Fibroblast of the aortic adventitia (primary cell): ENCODE measurements around the gene SFXN5. TPM values are rescaled to one million over a fixed set of nuclear protein-coding genes. Genes with fewer than 3 reads are reported as not detected.

ENCODE experiments used
- DNase-seq: peaks from one replicate; pipeline ENCODE4 v3.0.0-alpha.2; 2010; ENCODE audit warnings: low read depth
- H3K4me3 ChIP-seq: 2 replicates; pipeline ENCODE4 v1.5.1; 2011; ENCODE audit warnings: low read depth, mild to moderate bottlenecking, control low read depth, low read length, moderate library complexity
- total RNA-seq: library from RNA; depleted of rRNA; stranded (reverse); fragments of >200 nt; gene quantifications from 2 replicates; pipeline ENCODE4 v1.2.3, GENCODE V29; 2012; ENCODE audit warnings: low replicate concordance
- TF ChIP-seq, protein P1 (sequence below): IDR thresholded peaks from 2 replicates; pipeline ENCODE4 v1.5.1; 2011; ENCODE audit warnings: mild to moderate bottlenecking, low read length, control low read depth, inconsistent platforms; ENCODE audit not compliant: insufficient read depth

Gene SFXN5
- total RNA-seq, 1 donor = 19.0 TPM

DNA sequence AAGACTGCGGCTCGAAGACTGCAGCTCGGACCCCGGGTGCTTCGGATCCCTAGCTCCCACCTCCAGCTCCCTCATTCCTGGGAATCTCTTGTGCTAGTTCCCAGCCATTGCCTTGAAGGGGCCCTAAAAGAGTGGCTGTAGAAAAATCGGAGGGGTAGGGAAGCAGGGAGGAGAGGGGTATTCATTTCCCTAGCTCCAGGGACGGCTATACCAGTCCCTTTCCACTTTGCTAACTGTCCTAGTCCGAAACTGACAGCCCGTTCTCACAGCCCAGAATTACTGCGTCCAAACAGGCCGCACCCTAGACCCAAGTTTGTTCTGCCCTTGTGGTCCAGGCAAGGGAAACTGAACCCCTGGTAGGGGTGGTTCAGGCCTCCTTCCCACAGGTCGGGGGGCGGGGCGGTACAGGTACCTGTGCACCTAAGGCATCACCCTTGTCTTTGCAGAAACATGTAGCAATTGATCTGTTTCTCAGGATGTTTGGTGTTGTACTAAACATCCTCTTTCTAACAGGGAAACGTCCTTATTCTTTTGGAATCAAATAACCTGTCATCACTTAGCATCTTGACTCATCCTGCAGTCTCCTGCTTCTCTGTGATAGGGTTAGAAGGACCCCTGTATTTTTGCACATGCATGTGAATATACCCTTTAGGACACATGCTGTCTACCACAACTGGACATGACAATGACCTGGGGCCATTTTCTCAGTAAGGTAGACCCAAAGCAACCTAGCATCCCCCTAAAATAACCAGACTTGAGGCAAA is 150.2 kb downstream of the SFXN5 start:
- H3K4me3 ChIP-seq = no peak overlapping the region
- no peak for DNase-seq
- TF ChIP-seq, protein P1, sequence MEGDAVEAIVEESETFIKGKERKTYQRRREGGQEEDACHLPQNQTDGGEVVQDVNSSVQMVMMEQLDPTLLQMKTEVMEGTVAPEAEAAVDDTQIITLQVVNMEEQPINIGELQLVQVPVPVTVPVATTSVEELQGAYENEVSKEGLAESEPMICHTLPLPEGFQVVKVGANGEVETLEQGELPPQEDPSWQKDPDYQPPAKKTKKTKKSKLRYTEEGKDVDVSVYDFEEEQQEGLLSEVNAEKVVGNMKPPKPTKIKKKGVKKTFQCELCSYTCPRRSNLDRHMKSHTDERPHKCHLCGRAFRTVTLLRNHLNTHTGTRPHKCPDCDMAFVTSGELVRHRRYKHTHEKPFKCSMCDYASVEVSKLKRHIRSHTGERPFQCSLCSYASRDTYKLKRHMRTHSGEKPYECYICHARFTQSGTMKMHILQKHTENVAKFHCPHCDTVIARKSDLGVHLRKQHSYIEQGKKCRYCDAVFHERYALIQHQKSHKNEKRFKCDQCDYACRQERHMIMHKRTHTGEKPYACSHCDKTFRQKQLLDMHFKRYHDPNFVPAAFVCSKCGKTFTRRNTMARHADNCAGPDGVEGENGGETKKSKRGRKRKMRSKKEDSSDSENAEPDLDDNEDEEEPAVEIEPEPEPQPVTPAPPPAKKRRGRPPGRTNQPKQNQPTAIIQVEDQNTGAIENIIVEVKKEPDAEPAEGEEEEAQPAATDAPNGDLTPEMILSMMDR = no peak

DNA sequence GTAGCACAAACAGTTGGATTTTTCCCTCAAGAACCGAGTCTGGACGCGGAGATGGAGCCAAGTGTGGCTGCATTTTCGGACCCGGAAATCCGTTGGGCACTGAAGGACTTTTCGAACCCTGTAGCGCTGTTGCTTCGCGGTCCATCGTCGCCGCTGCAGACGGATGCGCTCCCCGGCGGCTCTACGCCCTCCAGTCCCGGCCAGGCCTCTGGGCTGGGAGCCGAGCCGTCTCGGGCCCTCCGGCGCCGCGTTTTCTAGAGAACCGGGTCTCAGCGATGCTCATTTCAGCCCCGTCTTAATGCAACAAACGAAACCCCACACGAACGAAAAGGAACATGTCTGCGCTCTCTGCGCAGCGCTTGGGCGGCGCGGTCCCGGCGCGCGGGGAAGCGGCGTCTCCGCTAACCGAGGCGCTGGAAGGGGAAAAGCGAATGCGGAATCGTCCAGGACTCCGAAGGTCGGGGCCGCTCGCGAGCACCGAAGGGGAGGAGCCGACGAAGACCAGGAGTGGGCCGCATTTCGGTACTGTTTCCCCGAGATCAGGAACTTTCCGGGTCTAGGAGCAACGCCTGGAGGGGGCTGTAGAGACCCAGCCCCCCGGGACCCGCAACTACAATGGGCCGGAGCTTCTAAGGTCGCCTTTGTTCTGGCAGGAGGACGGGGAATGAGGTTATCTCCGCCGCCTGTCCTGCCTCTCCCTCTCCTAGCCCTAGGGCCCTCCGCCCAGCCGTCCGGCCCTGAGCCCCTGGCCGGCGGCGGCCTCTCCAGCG is 151.0 kb downstream of the SFXN5 start:
- TF ChIP-seq, protein P1 = no peak
- H3K4me3 ChIP-seq = peak overlapping the region; percentile 25
- peak; percentile 35 for DNase-seq

DNA sequence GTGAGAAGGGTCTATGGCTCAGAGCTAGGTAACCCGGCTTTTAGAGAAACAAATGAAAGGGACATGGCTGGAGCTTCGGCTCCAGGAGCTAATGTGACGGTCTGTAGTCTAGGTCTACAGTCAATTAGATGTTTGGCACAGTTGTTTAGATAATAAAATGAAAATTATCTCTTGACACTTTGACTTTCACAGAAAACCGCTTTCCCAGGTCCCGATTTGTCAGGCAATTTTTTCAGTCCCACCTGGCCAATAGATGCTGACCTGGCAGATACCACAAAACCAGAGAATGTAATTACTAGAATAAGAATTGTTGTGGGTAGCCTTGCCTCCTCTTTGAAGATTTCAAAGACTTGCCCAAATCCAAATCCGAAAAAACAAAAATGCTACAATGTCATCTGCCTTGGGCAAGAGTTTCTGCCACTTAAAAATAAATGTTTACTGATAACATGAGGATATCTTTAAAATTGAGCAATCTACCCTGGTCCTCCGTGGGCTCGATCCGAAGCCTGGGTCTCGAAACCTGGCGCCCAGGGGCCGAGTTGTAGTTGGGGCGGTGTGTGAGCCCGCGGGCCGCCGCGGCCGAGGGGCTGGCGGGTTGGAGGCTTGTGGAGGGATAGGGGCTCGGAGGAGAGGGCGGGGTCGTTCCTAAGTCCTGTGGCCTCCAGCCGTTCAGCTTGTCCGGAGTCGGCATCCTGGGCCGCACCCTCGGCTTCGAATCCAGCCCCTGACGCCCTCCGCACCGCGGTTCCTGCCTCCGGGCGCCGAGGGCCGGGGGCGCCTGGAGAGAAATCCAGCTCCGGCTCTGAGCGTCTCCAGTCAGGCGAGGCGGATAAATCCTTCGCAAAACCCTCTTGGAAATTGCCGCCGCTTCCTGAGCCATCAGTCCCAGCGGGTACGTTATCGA is 151.8 kb downstream of the SFXN5 start:
- TF ChIP-seq, protein P1 = no peak
- no peak overlapping the region for H3K4me3 ChIP-seq
- DNase-seq = peak; percentile 5

DNA sequence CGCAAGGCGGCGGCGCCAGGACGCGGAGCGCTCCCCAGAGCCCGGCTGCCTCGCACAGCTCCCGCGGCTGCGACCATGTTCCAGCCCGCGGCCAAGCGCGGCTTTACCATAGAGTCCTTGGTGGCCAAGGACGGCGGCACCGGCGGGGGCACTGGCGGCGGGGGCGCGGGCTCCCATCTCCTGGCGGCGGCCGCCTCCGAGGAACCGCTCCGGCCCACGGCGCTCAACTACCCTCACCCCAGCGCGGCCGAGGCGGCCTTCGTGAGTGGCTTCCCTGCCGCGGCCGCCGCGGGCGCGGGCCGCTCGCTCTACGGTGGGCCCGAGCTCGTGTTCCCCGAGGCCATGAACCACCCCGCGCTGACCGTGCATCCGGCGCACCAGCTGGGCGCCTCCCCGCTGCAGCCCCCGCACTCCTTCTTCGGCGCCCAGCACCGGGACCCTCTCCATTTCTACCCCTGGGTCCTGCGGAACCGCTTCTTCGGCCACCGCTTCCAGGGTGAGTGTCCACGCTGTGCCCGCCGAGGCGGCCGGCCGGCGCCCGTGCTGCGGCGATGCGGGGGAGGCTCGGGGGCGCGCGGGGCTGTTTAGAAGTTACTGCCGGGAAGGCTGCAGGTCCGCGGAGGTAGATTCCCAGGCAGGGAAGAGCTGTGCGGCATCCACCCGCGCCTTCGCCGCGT is 153.5 kb downstream of the SFXN5 start:
- TF ChIP-seq, protein P1 = no peak
- no peak for DNase-seq
- H3K4me3 ChIP-seq = no peak overlapping the region

DNA sequence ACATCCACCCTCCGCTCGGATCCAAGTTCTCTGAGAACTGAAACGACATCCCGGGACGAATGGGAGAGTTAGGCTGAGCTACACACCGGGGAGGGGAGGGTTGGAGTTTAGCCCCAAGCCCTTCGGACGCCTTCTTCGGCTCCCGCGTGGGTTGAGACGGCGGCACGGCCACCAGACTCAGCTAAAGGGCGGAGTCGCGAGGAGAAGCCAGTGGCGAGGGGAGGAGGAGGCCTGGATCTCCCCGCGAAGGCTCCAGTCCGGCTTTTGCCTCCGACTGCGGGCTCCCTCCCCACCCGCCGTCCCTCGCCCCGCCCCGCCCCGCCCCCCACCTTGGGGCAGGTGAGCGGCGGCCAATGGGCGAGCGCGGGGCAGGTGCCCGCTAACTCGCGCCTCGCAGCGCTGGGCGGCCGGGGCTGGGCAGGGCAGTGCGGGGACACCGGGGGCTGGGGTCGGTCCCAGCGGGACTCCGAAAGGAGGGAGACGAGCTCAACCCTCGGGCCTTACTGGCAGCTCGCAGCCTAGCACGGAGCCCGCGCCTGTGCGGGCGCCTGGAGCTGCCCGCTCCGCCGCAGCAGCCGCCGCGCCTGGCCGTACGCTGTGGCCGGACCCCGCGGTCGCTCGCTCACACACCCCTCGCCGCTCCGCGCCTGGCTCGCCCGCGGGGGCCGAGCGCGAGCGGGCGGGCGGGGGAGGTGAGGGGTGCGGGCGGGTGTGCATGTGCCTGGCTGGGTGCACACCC is 154.2 kb downstream of the SFXN5 start, which contains the start of gene EMX1:
Gene EMX1, plus strand, starts transcription at position 382 of the 739 bp plus-strand sequence. Its CDS starts 334 bp downstream, at position 716.
- H3K4me3 ChIP-seq = no peak within 1 kb of the TSS
- no peak for DNase-seq
- TF ChIP-seq, protein P1 = no peak
